C1 segment of cervical spinal cord (tissue), 14 donors: ENCODE measurements around the gene NRN1.
"Not testable (repeated sequence)": the region's sequence is repeated elsewhere in the genome, so short reads cannot be mapped to it uniquely, and the experiment has no call there.

ENCODE experiments used
- DNase-seq, 14 donors: peaks; one replicate each; lab custom pipeline; 2025; lab: John Stamatoyannopoulos, UW

NRN1 gene

DNA sequence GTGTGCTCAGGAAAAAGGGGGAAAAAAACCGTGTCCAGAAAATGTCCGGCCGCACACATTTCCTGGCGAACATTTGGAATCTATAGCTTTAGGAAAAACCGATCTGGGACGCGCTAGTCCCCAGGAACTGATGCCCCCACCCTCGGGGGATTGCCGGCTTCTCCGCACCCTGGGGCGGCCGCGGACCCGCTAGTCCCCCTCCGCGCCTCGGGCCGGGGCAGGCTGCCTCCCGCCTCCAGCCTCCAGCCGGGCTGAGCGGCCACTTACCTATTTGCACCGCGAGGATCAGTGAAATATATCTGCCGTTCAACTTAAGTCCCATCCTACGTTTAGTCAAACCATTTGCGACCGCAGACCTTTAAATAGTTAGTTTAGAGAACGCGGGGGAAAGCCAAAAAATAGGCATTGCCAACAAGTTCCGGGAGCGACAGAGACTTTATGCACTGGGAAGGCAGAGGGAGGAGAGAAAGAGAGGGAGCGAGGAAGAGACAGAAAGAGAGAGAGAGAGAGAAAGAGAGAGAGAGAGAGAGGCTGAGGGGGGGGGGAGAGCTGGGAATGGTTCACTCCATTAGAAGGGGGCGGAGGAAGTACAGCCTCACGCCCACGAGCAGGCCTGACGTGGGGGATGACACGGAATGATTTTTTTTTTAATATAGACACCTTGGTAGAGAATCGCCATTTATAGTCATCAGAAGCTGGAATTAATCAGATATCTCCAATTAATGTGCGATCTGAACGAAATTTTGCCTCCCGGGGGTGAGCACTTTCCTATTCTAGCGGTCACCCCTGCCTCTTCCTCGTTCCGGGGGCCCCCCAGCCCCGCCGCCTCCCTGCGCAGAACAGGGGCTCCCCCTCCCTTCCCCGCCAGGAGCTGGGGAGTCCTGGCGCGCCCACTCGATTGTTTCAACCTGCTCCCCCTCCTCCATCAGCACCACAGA lies at the start of gene NRN1:
TSS of gene NRN1 (minus strand) at position 498 of the 938 bp plus-strand sequence. CDS start at position 322, 176 bp downstream.
- DNase-seq, result peak in 1 of 14 donors; percentile 86

DNA sequence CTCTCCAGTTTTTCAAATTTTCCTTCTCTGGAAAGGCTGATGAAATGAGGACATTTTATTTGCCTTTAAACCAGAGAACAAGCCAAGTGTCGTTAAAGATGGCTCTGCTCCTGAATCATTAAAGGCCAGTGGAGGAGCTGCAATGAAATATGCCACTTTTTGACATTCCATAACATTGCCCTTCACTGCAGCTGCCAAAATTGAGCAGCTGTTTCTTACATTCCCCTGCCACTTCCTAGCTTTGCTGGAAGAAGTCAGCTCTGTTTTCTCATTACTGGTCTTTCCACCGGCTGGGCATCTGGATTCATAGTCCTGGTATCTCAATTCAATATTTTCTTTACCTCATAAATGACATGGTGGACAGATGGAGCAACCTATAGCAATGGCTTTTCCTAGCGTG lies 45.5 kb upstream of the NRN1 start:
- DNase-seq, result no peak

DNA sequence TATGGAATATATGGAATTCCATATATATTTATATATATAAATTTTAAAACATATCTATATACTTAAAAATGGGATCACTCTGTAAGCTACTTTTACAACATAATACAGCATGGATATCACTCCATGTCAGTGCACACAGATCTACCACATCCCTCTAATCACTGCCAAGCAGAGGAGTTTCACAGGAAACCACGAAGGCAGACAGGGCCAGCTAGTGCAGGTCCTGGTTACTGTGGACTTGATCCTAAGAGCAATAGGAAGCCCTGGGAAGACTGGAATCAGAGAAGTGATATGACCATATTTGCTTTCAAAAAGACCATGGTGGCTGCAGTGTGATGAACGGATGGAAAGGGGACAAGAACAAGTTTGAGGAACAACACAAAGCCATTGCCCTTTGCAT lies 40.0 kb upstream of the NRN1 start:
- DNase-seq, result no peak

DNA sequence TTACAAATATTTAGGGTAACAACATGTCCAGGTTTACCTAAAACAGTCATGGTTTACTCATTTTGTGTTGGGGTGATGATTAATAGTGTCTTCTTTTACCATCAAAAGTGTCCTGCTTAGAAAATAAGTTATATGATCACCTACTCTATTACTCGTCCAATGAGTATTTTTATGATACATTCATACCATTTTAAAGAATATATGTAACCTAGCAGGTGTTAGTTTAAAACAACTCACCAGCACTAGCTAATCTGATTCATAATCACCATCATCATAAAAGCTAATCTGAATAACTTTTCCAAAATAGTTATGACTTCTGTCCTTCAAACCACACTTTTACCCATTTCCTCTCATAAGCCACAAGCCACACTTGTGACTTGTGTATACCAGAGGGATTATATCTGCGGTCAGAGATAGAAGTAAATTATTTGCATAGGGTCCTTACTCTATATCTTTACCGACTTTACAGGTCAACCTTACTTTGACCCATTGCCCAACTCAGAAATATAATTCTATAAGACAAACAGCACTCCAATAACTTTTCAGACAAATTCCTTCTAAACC lies 33.3 kb upstream of the NRN1 start:
- DNase-seq, result no peak

DNA sequence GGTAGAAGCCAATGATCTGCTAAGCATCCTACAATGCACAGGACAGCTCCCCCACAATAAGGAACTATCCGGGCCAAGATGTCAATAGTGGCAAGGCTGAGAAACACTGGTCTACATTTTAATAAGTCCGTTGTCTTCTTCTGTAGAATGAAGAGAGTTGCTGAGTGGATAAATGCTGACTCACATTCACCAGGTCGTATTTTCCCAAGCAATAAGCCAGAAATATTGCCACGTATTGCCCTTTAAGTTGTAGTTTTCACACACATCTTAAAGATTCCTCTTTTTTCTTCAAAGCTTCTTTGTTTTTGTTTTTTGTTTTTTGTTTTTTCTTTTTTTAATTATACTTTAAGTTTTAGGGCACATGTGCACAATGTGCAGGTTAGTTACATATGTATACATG lies 30.5 kb upstream of the NRN1 start:
- DNase-seq, result no peak

GRCh38 chr6:6033858-6034257 lies 27.1 kb upstream of the NRN1 start:
- DNase-seq, result no peak

DNA sequence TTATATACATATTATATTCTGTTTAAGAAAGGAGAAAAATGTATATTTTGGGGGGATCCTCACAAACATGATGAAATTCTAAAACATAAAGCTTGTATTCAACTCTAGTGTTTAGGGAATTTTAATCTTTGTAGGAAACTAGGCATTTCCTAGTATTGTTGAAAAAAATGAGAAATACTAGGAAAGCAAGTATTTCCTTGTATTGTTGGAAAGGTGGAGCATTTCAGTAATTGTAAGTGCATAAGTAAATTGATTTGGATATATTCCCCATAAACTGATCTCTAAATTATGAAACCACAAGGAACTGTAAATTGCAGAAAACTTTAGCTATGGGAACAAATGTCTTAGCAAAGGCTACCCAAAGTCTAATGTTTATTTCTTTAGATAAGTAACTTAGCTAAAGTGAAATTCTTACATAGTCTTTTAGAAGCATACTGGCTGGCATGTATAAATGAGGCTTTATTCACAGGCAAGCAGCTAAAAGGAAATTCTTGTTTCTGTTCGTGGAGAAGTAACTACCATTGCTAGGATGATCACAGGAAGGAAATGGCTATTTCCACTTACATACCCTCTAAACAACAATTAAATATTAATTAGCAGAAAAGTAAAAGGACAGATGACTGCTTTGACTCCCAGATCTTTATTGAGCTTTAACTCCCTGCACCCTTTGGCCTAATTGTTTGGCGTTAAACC lies 19.9 kb upstream of the NRN1 start:
- no peak for DNase-seq

DNA sequence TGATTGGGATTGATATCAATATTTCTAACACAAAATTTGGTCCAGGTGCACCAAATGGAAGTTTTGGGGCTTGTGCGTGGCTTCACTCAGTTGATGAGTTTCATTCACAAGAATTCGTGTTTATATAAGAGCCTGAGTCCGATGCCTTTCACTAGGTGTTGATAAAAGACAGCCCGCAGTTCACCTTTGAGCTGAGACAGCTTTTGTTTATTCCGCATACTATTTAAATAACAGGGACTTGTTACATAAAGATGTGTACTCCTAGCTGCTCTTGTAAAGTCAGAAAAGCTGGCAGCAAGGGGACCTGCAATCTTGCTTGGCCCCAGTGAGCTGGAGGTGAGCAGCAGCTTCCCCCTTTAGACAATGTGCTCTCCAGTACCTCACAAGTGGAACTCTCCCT lies 19.0 kb upstream of the NRN1 start:
- DNase-seq, result no peak

DNA sequence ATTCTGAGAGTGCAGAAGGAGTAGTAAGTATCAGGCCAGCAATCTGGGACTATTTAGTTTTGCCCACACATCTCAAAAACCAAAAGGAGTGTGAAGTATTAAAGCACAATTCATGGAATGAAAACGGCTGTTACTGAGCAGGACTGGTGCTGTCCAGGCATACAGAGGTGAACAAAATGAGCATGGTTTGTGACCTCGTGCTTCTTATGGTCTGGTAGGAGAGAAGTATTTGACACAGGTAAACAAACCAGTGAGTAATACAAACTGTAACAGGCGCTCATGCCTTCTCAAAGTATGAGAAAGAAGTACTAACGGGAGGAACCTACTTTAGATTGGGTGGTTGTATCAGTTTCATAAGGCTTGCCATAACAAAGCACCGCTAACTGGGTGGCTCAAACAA lies 17.5 kb upstream of the NRN1 start:
- no peak for DNase-seq

- DNase-seq, result not testable (repeated sequence)
Measured at GRCh38 chr6:6022841-6023240, 16.1 kb upstream of the NRN1 start.

DNA sequence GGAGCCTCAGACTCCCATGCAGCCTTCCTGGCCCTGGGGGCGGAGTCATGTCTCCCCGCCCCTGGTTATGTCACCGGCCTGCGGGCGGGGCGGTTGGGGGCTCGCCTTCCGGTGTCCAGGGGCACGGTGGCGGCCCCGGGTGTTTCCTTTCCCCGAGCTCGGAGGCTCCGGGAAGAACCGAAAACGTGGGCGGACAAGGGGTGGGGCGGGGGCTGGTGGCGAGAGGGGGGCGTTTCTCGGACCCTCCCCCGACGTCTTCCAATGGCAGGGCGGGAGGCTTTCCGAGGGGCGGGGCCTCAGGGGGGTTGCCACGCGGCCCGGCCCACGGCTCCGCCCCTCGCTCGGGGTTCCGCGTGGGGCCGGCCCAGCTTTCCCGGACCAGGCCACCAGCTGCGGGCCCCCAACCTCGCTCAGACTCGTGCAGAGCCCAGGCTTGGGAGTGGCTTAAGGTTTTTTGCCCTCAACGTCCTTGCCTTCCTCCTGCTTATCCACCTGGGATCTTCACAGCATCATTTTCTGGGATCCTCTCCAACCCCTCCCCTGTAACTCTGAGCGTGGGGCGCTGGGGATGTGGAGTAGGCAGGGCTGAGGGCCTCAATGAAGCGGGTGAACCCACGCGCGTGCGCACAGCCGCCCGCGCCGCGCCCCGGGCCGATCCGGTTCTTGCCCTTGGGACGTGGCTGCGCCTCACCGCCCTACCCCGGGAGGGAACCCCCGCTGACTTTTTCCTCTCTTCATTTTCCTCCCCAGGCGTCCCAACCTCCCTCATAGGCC lies 2.1 kb upstream of the NRN1 start:
- peak in 5 of 14 donors; percentile 40 to 93 (median 50) for DNase-seq

DNA sequence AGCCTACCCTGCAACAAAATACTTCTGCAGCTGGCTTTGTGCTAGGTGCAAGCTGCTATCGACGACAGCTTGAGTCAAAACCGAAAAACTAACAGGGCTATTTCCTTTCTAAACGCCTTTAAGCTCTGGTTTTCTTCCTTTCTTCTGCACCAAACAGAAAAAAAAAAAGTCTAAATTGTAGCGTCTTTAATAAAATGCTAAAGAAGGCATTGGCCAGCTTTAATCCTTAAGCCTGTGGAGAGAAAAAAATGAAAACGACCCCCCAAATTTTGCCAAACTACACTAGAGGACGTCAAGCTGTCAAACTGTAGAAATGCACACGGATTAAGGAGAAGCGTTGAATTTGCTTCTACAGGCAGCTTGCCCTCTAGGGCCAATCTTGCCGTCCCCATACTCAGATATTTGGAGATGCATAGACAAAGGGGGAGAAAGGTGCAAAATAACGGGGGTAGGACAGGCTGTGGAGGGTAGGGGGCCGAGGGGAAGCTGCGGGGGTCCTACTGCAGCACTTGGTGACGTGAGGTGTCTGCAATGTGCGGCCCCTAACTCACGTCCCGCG lies 1.4 kb upstream of the NRN1 start:
- no peak for DNase-seq

GRCh38 chr6:6007366-6008088 lies 802 bp upstream of the NRN1 start:
- peak in 1 of 14 donors; percentile 87 for DNase-seq

DNA sequence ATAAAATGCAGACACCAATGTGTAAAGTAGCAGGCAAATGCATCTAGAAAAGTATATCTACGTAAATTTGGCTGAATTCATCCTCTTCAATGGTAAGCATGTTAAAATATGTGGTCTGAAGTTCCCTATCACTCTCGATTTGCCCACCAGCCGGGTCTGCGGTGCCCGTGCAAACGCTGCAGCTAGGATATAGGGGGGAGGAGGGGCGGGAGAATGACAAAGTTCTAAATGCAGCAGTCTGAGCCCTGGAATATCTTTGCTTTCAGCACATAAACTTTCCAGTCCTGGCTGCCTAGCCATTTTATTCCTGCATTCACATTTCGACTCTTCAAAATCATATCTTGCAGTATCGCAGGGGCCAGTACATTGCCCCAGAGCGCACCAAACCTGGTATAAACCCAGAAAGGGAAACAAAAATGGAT lies 708 bp downstream of the NRN1 start:
- DNase-seq, result peak in 1 of 14 donors; percentile 46

GRCh38 chr6:6005051-6006005 lies 1.4 kb downstream of the NRN1 start:
- DNase-seq, result peak in 1 of 14 donors; percentile 26

DNA sequence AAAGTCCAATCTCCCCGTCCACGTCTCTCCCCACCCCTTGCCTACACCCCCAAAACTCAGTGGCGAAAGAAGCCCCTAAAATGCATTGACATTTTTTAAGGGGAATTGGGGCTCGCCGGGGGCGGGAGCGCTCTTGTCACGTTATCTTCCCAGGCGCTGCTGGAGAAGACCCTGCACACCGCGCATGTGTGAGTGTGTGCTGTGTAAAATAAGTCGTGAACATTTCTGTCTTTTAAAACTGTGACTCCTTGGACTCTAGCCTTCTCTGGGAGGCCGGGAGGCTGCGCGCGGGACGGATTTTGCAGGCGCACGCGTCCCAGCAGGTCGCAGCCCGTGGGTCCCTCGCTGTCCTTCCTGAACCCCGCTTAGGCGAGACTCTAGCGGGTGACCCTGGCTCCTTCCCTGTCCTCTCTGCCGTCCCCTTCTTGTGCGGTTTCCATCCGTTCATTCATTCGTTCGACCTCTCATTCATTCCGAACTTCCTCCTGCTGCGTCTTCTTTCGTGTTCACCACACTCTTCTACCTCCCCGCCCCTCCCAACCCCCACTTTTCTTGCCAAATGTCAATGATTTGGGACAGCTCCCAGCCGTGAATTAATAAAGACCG lies 2.2 kb downstream of the NRN1 start:
- DNase-seq, result peak in 1 of 14 donors; percentile 51

GRCh38 chr6:6003621-6004366 lies 2.9 kb downstream of the NRN1 start:
- DNase-seq, result peak in 1 of 14 donors; percentile 69
